A204.1 (cell line): ENCODE results near the gene SYT1.

ENCODE experiments used
- FAIRE-seq: peaks from 2 replicates; lab custom pipeline; 2012; peaks lifted over from hg19 to GRCh38; lab: Jason Lieb, UNC

SYT1 gene

DNA sequence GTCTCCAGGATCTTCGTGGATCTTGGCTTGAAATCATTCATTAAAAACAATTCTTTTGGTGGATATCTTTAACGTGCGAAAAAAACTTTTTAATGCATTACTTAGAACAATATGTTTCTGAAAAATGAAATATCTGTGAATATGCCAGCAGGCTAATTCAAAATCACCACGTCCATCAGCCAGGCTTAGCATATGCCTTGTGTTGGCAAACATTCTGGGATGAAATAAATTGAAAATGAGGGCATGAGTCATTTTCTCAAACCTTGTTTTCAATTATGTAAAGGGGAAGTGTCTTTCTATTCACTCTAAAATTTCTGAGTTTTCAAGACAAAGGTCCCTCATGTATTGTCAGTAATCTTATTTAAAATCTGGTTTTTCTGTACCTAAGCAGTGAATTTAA, 432.3 kb downstream of the SYT1 start:
- FAIRE-seq, result no peak

DNA sequence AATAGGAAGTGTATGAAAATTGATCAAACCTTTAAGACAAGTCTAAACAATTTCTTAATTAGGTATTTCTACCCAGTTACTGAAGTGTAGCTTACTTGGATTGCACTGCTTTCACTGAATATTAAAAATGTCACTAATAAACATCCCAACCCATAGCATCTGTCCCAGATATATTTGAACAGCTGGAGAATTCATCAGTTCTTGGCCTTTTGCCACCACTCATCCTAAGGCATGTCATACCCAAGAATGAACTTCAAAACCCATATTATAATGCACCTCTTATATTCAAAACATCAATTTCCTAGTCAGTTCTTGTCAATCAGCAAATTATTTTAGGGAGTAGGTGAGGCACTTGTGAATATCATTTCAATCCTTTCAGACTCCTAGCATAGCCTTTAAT, 433.9 kb downstream of the SYT1 start:
- FAIRE-seq, result no peak

DNA sequence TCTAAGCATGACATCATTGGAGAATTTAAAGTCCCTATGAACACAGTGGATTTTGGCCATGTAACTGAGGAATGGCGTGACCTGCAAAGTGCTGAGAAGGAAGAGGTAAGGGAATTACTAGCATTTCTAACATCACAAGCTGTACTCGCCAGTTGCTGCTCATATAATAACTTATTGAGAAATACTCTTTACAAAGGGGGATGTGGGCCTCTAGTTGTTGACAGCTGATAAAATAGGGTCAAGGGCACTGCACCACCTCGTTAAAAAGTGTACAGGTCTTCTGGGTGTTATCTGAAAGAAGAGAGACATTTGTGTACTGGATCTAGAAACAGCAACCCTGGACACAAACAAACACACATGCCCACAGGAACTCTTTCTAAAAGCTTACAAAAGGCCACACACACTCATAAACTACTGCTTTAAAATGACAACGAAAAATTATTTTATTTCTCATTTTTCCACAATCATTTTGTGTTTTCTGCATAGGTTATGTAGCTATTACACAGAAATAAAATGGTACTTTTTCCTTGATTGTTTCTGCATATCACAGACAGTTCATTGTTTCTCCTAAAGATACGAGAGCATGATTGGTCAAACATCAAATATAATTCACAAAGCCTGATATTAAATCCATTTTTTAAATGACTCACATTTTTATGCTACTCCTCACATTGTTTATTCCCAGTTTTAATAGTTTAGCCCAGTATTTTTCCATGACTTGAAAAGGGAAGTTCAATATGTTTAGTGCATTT, 435.0 kb downstream of the SYT1 start:
- FAIRE-seq, result no peak

DNA sequence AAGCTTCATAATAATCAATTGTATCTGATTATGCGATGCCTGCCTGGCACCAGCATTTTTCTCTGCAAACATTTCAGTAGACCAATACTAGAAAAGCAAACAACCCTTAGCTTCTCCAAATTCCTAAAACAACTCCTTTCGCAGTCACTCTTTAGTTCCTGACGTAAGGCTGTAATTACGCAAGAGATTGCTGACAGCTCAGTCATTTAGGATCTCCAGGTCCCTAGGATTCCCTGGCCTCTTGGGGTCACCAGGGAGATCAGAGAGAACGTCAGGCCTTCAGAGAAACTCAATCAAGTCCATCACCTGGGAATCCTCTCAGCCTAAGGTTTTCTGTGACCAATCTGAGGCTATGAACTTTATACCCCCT, 435.6 kb downstream of the SYT1 start:
- FAIRE-seq, result no peak

DNA sequence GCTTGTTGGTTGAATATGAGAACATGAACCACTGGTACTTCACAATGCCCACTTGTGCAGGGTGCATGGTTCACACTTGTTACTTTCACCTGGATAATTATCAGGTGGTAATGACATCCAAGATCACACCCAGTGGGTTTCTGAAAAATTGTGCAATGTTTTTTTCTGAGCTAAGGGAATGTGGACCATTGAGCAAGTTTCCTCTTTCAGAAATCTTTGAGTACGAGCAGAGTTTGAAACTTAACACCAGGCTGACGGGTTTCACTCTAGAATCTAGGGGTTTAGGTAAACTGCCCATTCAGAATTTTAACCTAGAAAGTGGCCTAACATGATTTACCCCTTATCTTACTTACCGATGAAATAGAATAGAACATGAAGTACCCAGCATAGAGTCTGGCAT, 436.6 kb downstream of the SYT1 start:
- FAIRE-seq, result no peak

DNA sequence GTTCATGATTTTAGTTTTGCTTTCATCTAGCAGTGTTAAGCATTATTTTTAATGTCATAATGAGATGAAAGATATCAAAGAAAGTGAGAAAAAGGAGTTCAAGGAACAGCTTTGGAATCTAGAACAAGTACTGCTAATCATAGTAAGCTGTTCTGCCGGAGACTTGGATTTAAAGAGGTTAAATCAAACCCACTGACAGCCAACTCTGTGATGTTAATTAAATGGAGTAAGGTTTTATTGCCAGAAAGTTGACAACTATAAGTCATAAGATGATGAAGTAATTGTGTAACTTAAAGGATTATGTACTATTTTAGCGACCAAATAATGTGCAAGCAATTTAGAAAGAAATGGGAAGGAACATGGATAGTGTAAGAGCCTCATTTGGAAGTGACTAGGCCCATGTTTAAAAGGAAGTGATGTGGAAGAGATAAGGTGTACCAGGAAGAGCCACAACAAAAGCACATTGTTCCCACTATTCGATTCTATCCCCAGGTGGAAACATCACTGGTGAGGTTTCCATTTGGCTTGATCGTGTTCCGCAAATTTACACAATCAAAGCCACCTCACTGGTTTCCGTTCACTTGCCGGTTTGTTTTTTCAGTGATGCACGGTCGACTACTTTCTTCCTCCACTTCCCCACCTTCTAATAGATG, 437.7 kb downstream of the SYT1 start:
- FAIRE-seq, result no peak

DNA sequence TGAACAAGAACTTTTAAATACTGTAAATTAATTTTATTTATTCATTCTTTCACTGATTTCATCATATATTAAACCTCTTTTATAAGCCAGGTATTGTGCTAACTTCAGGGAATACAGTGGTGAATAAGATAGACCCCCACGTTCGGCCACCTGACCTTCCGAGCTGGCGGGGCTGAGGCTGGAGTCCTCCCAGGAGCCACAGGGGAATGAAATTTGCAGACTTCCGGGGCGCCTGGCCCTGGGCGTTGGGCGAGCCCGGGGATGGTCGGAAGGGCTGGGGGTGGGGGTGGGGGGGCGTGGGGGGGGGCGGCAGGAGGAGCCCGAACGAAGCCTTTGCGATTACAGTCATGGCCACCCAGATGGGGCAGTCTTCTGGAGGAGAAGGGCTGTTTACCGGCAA, 442.8 kb downstream of the SYT1 start:
- FAIRE-seq, result no peak

DNA sequence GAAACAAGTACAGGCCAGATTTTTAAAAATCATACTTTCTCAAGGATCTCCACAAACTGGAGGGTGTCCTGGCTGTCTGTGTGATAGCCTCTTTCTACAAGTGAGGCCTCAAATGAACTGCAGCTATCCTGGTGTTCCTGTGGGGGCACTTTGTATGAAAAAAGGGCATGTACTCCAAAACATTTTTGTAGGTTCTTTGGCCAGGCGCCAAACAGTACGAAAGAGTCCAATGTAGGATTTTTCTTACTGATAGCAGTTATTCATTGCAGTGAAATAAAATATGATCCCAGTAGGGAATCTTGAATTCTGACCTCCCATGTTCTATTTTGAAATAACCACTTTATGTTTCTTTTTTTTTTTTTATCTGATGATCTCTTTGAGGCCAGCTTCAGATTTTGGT, 444.5 kb downstream of the SYT1 start:
- FAIRE-seq, result no peak

DNA sequence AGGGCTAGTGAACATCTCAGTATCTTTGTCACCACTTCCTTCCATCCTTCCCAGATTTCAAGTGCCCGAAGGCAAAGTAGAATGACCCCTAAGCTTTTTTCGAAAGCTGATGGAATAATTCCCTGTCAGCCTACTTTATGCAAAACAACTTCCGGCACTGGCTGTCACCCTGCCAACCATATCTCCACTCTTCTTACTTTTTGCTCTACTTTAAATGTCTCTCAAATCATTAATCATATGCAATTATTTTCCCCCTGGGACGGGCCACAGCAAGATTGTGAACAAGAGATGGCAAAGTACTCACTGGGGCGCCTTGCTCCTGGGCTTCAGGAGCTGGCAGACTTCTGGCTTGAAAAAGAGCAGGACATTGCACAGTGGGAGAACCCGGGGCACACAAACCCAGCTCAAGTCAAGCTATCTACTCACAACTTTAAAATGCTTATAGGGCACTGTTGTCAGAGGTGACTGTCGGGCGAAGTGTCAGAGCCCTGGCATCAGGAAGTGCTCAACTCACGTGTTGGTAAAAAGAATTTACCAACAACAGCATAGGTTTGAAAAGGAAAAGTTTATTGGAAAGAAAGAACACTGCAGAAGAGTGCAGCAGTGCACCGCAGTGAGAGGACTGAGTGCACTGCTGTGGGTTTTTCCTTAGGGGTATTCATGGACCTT, 452.7 kb downstream of the SYT1 start:
- FAIRE-seq, result no peak

DNA sequence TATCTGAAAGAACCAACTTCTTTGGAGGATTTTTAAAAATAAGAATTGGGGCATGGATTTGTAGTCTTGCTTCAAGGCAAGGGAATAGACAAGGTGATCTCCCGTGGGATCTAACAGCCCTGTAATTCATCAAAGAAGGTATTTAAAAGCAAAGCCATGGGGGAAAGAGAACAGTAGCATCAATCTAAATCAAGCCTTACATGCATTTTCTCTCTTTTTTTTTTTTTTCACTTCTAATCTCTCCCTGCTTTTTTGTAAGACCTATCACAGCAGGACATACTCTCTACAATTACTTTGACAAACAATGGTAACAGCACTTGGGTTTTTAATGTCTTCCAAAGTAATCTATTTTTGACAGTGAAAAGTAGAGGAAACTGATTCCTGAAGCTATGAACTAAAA, 458.3 kb downstream of the SYT1 start:
- FAIRE-seq, result no peak

DNA sequence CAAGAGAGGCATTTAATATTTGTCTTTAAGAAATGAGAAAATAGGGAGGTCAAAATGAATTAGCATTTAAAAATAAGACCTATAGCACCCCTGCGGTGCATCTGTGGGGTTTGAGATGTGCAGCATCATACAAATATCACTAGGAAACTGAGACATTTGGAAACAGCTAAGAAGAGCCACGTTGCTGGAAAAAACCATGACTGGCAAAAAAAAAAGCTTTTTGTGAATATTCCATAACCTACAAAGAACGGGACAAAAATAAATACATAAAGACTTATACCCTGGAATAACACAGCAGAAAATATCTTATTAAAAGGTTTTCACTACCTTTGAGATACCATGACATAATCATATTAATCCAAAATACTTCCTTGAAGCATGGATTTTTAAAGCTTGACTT, 460.0 kb downstream of the SYT1 start:
- FAIRE-seq, result no peak

DNA sequence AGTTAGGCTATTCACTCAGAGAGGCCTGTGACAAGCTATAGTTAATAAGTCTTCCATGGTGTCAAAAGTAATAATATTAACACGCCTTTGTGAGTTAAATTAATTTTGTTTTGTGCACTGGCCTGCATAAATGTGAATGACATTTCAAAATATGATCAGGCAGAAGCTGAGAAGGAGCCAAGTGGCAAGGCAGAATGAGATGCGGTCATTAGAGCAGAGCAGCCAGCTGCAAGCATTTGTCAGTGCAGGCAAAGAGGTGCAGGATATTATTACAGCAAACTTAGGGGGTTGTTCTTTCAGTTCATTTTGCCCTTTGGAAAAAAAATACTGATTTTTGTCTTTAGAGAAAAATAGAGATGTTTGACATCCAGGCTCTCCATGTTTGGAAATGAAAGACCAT, 461.6 kb downstream of the SYT1 start:
- no peak for FAIRE-seq

DNA sequence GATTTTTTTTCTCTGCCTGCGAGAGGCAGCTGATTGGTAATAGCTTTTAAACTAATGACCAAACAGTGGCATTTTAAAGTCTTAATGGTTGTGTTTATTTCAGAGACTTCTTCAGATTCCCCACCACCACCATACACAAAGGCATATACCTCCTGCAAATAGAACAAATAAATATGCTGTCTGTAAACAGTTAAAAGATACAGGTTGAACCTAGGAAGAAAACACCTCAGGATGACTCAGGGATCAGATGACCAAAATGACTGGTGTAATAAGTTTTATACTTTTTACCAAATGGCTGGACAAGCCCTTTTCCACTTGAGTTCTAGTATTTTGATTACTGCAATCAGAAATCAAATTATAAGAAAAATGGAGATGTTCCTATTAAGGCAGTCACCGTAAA, 462.1 kb downstream of the SYT1 start:
- no peak for FAIRE-seq

DNA sequence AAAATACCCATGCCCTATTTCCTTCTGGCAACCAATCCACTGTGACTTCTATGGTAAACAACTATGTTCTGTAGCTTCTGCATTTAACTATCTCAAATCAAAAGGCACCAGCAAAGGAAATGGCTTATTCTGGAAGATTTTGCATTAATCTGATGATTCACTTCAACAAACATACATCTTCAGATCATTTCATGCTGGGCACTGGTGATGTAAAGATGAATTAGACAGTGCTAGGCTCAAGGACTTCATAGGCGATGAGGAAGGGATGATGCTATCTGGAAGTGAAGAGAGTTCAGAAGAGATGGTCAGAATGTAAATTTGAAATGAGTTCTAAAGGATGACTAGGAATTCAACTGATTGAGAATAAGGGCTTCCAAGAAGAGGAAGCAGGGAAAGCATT, 462.9 kb downstream of the SYT1 start:
- FAIRE-seq, result no peak

DNA sequence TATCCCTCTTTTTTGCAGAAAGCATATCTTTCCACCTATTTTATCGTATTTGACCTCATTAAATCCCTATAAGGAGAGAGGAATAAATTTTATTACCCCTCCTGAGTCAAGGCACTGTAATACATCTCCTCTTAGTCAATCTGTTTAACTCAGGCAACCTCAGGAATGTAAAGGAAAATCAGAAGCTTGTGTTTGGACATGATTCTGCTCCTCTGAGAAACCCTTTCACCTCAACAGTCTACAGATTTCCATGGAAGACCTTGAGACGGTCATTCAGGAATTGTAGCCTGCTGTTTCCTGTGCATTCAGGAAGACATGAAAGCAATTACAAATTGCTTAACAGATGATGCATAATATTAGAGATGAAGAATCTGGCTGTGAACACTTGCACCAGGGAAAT, 465.4 kb downstream of the SYT1 start:
- no peak for FAIRE-seq

DNA sequence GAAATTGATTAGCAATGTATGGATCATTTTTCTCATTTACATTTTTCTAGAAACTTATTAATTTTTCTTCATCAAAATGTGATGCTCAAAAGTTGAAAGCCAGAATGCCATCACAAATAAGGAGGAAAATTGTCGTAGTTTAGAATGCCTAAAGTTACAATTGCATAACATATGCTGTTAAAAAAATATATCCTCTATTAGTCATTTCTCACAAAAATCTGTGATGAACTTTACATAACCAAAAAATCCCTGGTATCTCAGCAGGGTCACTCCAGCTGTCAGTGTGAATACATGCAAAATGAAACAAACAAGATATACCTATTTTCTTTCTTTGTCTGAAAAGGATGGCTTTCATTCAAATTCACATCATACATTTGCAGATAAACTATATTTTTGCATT, 467.3 kb downstream of the SYT1 start:
- FAIRE-seq, result no peak

DNA sequence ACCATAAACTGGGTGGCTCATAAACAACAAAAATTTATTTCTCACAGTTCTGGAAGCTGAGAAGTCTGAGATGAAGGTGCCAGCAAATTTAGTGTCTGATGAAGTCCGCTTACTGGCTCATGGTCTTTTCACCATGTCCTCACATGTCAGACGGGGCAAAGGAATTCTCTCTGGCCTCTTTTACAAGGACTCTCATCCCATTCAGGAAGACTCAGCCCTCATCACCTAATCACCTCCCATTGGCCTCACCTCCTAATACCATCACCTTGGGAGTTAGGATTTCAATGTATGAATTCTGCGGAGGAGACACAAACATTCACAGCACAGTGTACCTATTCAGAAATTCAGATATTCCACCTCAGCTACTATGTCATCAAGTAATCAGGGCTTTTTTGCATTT, 468.6 kb downstream of the SYT1 start:
- no peak for FAIRE-seq

DNA sequence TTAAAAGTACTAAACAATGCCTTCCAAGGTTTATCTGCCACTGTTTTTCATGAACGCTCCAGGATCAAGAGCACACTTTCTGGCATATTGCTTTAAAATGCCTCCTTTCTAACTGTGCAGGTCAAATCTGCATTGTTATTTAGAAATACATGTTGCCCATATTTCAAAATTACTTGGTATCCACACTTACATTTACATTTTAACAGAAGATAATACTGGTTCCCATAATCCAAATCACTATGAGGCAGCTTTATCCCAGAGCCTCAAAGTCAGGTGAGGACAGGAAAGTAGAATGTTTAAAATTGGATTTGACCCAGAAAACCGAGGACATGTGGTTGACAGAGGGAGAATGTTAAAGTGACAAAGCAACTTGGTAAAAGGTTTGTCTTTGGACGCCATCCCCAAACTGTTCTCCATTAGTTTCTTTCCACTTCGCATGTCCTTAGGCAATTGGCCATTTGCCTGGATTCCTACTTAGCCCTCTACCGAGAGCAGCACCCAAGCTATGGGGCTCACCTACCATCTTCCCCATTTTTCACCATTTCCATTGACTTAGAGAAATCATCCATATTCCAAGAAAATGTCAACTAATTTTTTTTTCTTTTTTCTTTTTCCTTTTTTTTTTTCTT, 473.2 kb downstream of the SYT1 start:
- FAIRE-seq, result no peak

DNA sequence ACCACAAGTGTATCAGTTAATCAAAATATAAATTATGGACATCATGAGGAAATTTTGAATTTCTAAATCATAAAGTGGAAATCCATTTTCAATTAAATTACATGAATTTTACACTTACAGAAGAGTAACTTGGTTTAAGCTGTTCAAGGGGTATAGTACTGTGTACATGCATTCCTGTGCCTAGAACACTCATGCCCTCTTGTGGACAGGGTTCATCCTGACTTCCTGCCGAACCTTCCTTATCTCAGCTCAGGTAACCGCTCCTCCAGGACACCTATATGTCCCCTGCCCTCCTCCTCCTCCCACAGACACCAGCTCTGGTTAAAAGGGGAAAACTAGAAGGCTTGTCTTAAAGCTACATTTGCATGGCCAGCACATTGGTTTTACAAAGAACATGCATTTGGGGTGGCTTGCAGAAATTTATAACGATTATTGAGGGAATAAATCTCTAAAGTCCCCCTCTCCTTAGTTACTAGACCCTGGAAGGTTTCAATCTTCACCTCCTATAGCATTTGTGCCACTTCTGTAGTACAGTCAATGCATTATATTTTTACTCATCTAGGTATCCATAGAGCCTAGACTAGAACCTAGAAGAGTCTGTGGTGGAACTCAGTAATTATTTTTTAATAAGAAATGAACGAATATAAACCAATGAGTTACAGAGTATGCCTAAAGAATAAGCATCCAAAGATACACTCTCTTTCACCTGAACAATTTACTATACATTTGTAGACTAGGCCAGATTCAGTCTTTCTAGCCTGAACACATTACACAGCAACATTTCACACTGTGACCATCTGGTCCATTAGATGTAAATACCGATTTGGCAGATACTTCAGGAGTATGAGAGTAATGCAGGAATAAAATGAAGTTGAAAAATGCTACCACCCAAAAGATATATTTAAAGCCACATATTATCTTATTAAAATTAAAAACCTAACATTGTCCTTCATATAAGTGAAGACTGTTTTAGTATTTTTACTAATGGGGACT, 480.6 kb downstream of the SYT1 start:
- peak; percentile 69 for FAIRE-seq

DNA sequence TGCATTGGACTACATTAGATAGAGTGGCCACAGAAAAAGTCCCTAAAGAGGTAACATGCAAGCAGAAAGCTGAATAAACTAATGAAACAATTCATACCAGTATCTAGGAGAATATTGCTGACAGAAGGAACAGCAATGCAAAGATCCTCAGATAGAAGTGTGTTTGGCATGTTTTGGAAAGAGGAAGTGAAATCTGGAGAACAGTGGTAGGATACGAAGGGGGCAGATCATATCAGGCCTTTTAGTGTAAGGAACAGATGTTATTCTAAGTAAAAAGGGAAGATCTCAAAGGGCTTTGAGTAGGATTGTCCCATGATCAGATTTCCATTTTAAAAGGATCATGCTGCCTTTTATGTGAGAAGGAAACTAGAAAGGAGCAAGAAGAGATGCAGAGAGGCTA, 483.3 kb downstream of the SYT1 start:
- no peak for FAIRE-seq

DNA sequence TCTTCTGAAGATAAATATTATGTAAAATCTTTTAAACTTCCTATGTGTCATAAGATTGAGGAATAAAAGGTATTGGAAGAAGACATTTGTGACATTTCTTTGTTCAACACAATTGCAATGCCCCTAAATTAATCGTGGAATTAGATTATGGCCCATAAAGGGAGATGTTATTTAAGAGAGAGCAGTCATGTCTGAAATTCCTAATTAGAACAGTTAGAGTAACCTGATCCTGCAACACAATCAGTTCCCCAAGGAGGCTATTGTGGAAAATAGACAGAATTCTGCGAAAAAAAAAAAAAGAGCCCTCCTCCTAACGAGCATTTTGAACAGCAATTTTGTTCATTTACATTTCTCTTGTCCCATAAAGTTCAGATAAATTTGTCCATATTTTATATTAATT, 486.7 kb downstream of the SYT1 start:
- FAIRE-seq, result no peak

DNA sequence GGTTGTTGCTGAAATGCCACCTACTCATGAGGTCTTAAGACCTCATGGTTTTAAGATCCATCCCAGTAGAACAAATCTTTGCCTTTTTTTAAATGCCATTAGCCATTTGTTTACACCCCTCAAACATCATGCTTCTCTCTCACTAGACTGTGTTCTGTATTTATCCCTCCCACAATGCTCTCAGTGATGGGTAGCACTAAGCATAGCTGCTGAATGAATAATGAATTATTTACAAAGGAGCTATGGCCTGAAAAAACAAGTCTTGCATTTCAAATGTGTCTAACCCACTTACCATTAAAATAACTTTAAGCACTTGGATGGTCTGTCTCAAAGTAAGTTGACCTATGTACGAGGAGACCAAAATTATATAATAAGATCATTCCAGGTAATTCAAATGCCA, 491.6 kb downstream of the SYT1 start:
- FAIRE-seq, result no peak
